HG02763 (cell line): ENCODE measurements around the gene CANT1.

Experiments
- ATAC-seq: cut with Tn5 transposase; IDR thresholded peaks from one replicate; pipeline ENCODE4 v1.9.1; 2021; ENCODE audit warnings: mild to moderate bottlenecking, moderate library complexity; ENCODE audit not compliant: unreplicated experiment

The CANT1 gene

GRCh38 chr17:78979780-78980623 lies 29.6 kb downstream of the CANT1 start, which contains the start of gene LGALS3BP:
Gene LGALS3BP (minus strand): TSS chr17:78979923. CDS start chr17:78977191, 2,732 bp downstream.
- ATAC-seq = no peak

GRCh38 chr17:78977997-78978973 lies 31.3 kb downstream of the CANT1 start:
- ATAC-seq = no peak

GRCh38 chr17:78977681-78977943 lies 32.0 kb downstream of the CANT1 start:
- no peak for ATAC-seq

- no peak for ATAC-seq
These were observed 32.5 kb downstream of the CANT1 start for GRCh38 chr17:78976907-78977680.

- ATAC-seq = no peak
These were observed 34.7 kb downstream of the CANT1 start for GRCh38 chr17:78974635-78975591.

GRCh38 chr17:78973792-78974520 lies 35.6 kb downstream of the CANT1 start:
- no peak for ATAC-seq

GRCh38 chr17:78973196-78973595 lies 36.4 kb downstream of the CANT1 start:
- no peak for ATAC-seq

GRCh38 chr17:78972507-78973105 lies 37.0 kb downstream of the CANT1 start:
- no peak for ATAC-seq

- no peak for ATAC-seq
These were observed 37.6 kb downstream of the CANT1 start for GRCh38 chr17:78971756-78972506.

GRCh38 chr17:78970834-78971755 lies 38.5 kb downstream of the CANT1 start:
- ATAC-seq = no peak

GRCh38 chr17:78969865-78970264 lies 39.7 kb downstream of the CANT1 start:
- ATAC-seq = no peak

- ATAC-seq = no peak
These were observed 41.7 kb downstream of the CANT1 start for GRCh38 chr17:78967782-78968362.

GRCh38 chr17:78966910-78967600 lies 42.5 kb downstream of the CANT1 start:
- ATAC-seq = no peak

- no peak for ATAC-seq
These were observed 43.3 kb downstream of the CANT1 start for GRCh38 chr17:78966123-78966813.

- no peak for ATAC-seq
These were observed 44.1 kb downstream of the CANT1 start for GRCh38 chr17:78965491-78965924.
